HG03439 (cell line): Measurements from ENCODE around the gene SPRR1B.
"Not testable (repeated sequence)": the region's sequence is repeated elsewhere in the genome, so short reads cannot be mapped to it uniquely, and the experiment has no call there.

Experiments used
- ATAC-seq: cut with Tn5 transposase; IDR thresholded peaks from one replicate; pipeline ENCODE4 v1.9.1; 2021; ENCODE audit warnings: mild to moderate bottlenecking, moderate library complexity; ENCODE audit not compliant: unreplicated experiment

Gene SPRR1B

DNA sequence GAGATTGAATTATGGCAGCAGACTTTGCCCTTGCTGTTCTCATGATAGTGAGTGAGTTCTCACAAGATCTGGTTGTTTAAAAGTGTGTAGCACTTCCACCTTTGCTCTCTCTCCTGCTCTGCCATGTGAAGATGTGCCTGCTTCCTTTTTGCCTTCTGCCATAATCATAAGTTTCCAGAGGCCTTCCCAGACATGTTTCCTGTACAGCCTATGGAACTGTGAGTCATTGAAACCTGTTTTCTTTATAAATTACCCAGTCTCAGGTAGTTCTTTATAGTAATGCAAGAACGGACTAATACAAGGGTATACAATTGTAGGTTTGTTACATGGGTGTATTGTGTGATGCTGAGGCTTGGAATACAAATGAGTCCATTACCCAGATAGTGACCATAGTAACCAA is 4.2 kb downstream of the SPRR1B start:
- no peak for ATAC-seq

DNA sequence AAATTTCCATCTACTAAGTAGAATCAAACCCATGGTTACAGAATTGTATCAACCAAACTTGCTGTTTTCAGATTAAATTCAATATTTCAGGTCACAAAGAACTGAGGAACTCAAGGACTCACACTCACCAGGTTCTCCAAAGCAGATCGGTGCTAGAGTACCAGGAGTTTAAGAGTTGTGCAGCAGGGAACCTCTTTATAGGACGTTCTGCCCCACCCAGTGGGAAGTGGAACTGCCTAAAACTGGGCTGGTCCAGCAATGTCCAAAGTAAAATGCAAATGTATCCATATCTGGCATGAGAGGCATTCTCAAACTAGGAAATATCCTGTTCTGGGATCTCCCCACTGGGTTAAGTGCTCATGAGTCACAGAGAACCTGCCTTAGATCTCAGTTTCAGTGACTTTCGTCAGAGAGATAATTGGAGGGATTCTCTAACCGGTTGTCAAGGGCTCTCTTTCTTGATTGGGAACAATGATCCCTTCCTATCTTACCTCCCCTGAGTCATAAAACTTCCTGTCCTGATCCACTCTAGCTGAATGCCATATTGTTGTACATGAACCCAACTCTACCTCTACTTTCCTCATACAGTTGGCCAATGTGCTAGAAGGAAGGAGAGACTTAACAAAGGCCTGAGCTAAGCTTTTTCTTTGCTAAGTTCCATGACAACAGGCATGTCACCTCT is 10.1 kb downstream of the SPRR1B start, which contains the start of gene SPRR2D:
SPRR2D (minus strand) TSS at position 171 of the 682 bp plus-strand sequence. CDS start 774 bp downstream, outside the sequence.
- ATAC-seq, result no peak

GRCh38 chr1:153049211-153049610 is 18.2 kb downstream of the SPRR1B start:
- ATAC-seq, result no peak

DNA sequence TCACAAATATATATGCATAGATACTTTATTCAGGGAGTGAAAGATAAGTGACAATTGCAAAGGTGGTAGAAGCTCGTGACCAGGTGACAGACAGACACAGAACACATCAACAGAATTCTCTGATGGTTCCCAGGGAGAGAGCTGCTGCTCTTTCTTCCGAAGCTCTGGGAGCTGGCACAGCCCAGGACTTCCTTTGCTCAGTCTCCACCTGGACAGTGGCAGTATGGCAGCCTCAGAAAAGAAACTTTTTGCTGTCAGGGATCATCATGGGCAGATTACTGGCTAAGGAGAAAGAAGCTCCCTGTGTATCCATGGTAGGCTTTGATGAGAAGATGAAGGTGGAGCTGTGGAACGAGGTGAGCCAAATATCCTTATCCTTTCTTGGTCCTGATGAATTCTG is 25.1 kb downstream of the SPRR1B start:
- ATAC-seq, result not testable (repeated sequence)

DNA sequence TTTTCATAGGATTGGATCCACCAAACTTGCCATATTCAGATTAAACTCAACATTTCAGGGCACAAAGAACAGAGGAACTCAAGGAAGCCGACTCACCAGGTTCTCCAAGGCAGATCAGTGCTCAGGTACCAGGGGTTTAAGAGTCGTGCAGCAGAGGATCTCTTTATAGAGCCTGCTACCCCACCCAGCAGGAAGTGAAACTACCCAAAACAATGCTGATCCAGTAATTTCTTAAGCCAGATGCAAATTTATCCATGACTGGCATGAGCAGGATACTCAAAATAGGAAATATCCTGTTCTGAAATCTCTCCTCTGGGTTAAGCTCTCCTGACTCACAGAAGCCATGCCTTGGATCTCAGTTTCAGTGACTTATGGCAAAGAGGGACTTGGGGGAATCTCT is 26.4 kb downstream of the SPRR1B start, which contains the start of gene SPRR2A:
SPRR2A (minus strand) TSS at position 138 of the 400 bp plus-strand sequence. CDS start 777 bp downstream, outside the sequence.
- no peak for ATAC-seq

DNA sequence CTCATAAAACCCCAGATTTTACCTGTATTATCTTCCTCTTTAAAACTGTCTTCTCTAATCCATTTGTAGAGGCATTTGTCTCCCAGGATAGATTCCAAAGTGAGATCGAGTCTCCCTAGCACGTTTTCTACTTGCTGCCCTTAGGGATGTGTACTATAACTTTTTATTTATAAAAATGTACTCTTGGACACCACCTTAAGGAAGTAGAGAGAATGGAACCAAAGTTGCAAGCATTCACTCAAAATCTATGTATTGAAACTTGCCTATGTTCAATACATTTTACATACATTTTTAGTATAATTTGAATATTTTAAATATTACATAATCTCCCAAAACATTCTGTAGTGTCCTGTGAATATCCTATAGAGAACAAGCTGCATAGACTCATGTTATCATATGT is 27.2 kb downstream of the SPRR1B start:
- ATAC-seq, result no peak

- ATAC-seq, result no peak
Measured at GRCh38 chr1:153058826-153059784, 28.1 kb downstream of the SPRR1B start.

DNA sequence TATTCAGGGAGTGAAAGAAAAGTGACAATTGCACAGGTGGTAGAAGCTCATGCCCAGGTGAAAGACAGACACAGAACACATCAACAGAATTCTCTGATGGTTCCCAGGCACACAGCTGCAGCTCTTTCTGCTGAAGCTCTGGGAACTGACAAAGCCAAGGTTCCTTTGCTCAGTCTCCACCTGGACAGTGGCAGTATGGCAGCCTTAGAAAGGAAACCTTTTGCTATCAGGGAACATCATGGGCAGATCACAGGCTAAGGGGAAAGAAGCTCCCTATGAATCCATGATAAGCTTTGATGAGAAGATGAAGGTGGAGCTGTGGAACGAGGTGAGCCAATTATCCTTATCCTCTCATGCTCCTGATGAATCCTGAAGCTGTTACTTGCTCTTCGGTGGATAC is 39.2 kb downstream of the SPRR1B start:
- no peak for ATAC-seq

- ATAC-seq, result no peak
Measured at GRCh38 chr1:153071511-153071910, 40.5 kb downstream of the SPRR1B start, which contains the start of gene SPRR2B. Gene SPRR2B, minus strand, starts transcription at chr1:153071611. Its CDS starts 772 bp downstream, at chr1:153070839.

GRCh38 chr1:153072806-153073726 is 42.1 kb downstream of the SPRR1B start:
- no peak for ATAC-seq

GRCh38 chr1:153081736-153082135 is 50.7 kb downstream of the SPRR1B start:
- ATAC-seq, result no peak
